ENCODE results near the gene LIME1.

GRCh38 chr20:63737695-63737944 lies 1.2 kb downstream of the LIME1 start:
- TF ChIP-seq REST (IDR thresholded peaks at IDR 0.05; ENCODE audit: low read depth) = no peak
- TF ChIP-seq CTCF (IDR thresholded peaks at IDR 0.05 in 2 of 3, conservative IDR thresholded peaks at IDR 0.05 in 1 of 3; ENCODE audit: borderline replicate concordance in 1 of 3, insufficient read depth in 1 of 3, low read depth in 2 of 3, low read length in 2 of 3) = no peak
- TF ChIP-seq POLR2A (IDR thresholded peaks at IDR 0.05; ENCODE audit: borderline replicate concordance, extremely low read depth, insufficient read depth, insufficient read length) = no peak
- TF ChIP-seq EZH2phosphoT487 (IDR thresholded peaks at IDR 0.05; ENCODE audit: borderline replicate concordance) = no peak
- no peak for TF ChIP-seq POLR2AphosphoS5 (IDR thresholded peaks at IDR 0.05; ENCODE audit: low read depth, low read length)
- TF ChIP-seq MAX (IDR thresholded peaks at IDR 0.05) = no peak
- TF ChIP-seq CEBPB (IDR thresholded peaks at IDR 0.05; ENCODE audit: low read depth) = no peak
- no peak for TF ChIP-seq EZH2 (IDR thresholded peaks at IDR 0.05)
